Stimulated activated CD4-positive, alpha-beta T cell treated with anti-CD3 and anti-CD28 coated beads, Interleukin-15, amount 100 ng/mL, for 24 hours (primary cell): ENCODE data around the gene C6.
"Not testable (repeated sequence)": the region's sequence is repeated elsewhere in the genome, so short reads cannot be mapped to it uniquely, and the experiment has no call there.

Experiments used
- DNase-seq: peaks from one replicate; pipeline ENCODE4 v3.0.0-alpha.2; 2020

Gene C6

DNA sequence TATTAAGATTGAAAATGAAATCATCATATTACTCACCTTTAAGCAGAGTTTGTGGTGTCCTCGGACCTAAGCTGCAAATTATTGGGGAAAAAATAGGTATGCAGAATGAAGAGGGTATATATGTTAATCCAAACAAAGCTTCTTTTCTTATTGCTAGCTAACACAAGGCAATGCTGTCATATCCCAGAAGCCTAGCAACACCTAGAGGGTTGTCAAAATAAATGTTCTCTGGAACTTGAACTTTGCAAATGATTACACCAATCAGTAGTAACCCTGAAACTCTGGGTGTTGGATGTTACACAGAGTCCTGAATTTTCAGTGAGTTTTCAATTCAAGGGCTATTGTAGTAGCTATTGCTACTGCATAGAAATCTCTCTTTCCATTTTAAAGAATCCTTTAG is at the start of gene C6:
Gene C6, minus strand, starts transcription at position 193 of the 400 bp plus-strand sequence. CDS start 10,302 bp downstream, outside the sequence.
- DNase-seq, result no peak

DNA sequence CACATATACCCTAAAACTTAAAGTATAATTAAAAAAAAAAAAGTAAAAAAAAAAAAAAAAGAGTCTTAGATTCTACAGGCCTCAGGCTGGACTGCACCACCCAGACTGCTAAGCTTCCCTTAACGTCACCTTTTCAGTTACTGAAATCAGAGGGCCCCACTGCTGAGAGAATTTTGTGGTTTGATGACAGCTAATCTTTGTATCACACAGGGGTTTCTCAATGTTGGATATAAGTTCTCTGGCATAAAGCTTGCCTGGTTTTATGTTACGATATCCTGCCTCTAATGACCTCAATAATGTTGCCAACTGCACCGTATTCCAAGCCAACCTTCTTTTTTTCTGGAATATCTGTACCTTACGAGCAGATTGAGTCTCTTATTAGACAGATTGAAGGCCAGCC is 43.1 kb upstream of the C6 start:
- no peak for DNase-seq

DNA sequence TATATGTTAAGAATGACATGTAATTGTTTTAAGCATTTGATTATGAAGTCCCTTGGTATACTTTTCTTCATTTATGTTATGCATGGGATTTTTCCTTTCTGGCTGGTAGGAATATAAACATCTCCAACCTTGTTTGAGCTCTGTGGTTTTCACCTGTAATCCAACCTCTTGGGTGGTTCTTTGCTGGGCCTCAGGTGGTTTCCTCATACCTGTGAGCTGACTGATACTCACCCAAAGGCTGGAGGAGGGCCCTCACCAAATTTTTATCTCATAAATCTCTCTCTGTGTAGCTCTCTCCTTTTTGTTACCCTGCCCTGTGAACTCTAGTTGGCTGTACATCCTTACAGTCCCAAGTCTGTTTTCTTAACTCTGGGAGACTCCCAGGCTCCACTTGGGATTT is 39.8 kb upstream of the C6 start:
- DNase-seq, result no peak

DNA sequence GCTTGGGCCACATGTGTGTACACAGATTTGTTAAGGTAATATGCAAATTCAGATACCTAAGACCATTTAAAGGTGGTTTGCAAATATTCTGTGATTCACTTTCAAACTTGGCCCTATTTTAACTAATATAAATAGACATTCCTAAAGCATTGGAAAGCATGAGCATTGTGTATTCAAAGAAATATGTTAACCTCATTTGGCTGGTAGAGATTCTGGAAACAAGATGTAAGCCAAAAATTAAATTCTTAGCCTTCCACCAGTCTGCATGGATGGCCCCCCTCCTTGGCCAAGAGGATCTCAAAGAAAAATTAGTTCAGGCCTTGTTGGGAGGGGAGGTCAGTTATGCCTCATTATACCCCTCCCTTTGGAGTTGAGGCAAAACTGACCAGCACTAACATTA is 38.7 kb upstream of the C6 start:
- DNase-seq, result no peak

DNA sequence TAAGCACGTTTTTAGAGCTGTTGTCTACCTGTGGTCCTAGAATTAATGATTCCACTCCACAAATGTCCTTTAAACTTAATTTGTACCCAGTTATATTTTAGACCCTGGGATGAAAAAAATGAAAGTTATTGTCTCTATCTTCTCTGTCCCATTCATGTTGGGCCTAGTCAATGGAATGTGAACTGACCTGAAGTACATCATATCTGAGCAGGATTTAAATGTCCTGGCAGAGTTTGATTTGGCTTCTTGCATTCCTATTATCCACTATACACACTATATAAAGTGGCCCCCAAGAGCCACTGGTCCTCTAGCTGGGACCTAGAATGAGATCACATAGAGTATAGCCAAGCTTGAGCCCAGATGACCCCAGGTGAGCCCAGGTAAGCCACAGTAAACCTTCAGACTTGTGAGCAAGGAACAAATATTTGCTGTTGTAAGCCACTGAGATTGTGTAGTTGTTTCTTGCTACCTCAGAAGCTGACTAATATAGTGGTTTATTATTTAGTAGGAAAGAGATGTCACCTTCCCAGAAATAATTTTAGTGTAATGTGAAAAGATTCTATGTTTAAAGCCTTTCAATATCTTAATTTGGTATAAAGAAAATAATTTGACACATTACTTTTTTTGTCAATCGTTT is 37.1 kb upstream of the C6 start:
- no peak for DNase-seq

DNA sequence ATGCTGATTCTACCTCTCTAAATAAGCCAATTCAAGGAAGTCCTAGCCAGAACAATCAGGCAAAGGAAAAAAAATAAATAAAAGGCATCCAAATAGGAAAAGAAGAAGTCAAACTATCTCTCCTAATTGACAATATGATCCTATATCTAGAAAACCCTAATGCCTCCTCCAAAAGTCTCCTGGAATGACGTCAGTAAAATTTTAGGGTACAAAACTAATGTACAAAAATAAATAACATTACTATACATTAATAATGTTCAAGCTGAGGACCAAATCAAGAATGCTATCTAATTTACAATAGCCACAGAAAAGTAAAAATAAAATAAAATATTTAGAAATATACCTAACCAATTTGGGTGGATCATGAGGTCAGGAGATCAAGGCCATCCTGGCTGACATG is 33.8 kb upstream of the C6 start:
- DNase-seq, result no peak

DNA sequence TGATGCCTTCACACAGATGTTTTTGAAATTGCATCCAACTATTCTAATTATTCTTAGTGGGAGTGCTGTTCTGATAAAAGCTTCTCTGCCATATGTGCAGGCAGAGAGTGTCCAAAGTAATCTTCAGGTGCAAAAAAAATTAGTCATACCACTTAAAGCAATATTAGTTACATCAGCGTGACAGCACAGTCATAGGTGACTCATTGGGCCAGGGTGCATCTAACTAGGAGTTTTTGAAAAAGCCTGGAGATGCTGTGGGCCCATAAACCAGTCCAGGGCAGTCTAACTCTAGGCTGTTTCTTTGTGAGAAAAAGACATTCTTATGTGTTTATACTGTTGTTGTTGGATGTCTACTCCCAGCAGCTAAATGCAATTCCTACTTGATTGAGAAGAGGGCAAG is 33.0 kb upstream of the C6 start:
- DNase-seq, result no peak

DNA sequence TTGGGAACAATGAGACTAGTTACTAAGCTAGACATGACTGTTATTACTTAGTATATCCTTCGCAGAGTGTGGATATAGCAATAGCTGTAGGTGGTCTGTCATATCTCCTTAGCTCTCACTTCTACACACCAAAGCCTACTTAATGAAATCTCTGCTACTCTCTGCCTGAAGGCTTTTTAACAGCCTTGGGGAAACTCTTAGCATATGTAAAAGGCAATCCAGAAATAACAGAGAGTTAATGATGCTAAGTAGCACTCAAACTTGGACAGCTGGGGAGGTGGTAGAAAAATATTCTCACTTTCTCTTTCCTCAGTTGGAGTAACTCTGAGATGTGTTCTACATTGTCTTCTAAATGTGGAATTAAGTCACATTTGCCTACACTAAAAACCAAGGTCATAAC is 30.2 kb upstream of the C6 start:
- DNase-seq, result no peak

DNA sequence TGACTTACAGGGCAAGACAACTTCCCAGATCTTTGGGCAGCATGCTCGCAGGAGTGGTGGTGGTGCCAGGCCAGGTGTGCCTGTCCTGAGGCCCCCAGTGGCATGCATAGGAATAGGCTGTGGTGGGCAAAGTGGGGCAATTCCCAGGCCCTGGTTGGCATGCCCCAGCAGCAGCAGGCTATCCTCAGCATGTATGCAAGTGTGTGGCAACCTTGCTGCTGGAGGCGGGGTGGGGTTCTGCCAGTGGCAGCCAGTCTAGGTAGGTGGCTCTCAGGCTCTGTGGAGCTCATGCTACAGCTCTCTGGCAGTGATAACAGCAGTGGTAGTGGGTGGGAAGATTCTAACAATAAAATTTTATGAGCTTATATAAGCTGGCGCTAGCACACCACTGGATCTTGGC is 27.7 kb upstream of the C6 start:
- DNase-seq, result no peak

DNA sequence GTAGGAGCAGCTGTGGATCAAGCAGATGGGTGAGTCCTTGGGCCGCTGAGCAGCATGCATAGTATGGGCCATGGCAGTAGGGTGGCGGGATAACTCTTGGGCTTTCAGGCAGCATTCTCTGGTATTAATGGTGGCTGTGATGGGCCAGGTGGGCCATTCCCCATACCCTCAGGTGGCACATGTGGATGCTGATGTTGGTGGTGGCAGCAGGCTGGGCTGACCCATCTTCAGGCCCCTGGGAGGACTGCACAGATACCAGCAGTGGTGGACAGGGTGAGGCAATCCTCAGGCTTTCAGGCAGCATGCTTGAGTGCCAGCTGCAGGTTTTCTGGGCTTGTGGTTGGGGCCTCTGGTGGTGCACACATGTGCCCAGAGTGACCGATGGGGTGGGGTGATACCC is 27.1 kb upstream of the C6 start:
- no peak for DNase-seq

DNA sequence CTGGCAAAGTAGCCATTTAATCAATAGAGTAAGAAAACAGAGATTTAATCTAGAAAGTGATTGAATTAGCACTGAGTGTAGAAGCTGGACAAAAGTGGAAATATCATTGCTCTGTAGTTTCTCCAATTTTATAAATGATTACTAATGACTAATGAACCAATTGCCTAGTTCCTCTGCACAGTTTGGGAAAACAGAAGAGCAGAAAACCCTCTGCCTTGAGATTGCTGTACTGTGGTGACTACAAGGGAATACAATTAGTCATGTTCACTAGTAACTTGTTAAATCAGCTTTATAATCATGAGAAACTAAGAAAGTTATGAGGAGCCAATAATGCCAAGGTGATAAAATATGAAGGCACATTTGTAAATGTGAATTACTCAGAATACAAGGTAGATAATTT is 21.1 kb upstream of the C6 start:
- no peak for DNase-seq

DNA sequence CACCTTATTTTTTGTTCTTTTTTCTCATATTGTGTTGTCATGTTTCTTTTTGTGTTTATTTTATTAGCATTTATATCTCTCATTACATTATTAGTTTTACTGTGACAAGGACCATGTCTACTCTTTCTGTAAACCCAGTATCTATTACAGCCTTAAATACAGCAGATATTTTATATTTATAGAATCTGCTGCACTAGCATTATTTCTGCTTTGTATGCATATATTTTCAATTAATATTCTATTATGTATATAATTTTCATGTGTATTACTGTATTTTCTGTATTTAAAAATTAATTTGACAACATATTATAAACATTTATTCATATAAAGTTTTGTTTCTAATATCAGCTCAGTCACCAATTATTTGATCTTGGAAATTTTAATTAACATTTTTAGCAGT is 19.5 kb upstream of the C6 start:
- DNase-seq, result no peak

DNA sequence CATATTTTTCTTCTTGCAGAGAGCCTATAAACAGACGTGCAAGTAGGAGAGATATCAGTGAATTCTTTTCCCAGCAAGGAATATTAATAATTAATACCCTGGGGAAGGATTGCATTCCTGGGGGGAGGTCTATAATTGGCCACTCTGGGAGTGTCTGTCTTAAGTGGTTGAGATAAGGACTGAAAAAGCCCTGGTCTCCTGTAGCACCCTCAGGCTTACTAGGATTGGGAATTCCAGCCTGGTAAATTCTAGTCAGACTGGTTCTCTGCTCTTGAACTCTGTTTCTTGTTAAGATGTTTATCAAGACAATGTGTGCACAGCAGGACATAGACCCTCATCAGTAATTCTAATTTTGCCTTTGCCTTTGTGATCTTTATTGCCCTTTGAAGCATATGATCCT is 16.9 kb upstream of the C6 start:
- not testable (repeated sequence) for DNase-seq

DNA sequence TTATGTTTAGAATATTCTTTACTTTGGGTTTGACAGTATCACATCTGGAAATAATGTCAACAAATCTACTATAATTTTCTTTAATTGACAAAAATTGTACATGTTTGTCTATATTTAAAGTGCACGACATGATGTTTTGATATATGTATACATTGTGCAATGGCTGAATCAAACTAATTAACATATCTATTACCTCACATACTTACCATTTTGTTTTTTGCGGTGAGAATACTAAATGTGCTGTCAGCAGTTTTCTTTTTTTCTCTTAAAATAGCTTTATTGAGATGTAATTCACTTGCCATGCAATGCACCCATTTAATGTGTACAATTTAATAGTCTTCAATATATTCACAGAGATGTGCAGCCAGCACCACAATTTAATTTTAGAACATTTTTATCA is 10.6 kb upstream of the C6 start:
- no peak for DNase-seq

DNA sequence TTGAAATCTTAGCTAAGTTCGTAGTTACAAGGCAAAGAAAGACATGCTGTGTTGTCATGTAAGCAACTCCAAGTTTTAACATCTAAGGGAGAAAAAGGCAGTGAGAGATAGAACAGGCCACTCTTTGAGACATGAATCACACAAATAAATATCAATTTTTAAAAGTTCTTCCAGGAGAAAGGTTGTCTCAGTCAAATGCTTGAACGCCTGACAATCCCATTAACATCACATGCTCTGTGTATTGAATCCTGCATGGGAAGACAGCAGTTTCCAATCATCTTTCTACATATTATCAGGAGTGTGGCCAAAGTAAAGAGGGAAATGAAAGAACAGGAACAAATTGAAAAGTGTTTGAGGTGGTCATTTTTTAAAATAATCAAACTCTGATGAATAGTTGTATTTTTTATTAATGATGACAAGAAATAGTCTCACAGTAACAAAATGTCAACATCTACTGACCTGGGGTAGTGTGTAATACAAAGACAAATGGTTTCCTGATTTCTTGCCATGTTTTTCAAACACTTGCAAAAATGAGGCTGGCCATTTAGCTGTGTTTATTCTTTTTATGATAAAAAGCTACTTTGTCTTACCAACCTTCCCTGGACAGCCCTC is 6.4 kb upstream of the C6 start:
- no peak for DNase-seq

DNA sequence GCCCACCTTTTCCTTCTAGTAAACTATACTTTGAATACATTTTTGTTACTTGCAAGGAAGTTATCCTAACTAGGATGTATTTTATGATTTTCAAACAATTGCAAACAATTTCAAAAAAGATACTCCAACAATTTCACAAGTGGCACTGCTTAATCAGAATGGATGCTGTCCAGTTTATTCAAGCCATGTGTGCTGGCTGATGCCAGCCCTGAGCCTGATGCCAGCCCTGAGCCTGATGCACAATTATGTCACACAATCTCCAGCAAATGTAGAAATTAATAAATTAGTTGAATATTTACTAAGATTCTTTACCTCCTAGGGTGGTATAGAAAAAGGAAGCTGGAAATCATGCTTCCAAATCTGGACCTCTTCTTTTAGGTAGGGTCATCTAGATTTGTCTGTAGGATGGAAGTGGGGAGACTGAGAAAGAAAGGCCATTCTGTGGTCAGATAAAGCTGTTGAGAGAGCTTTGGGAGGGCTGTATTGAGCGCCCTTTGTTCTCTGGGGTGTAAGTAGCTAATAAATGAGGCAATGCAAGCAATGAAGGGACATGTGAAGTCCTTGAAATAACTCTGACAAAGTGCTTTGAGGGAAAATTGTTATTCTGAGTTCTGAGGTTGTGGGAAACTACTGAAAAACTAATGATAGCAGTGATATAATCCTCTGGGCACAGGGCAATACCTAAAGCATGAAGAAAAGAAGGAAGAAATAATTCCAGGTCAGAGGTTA is 5.8 kb upstream of the C6 start:
- DNase-seq, result no peak

DNA sequence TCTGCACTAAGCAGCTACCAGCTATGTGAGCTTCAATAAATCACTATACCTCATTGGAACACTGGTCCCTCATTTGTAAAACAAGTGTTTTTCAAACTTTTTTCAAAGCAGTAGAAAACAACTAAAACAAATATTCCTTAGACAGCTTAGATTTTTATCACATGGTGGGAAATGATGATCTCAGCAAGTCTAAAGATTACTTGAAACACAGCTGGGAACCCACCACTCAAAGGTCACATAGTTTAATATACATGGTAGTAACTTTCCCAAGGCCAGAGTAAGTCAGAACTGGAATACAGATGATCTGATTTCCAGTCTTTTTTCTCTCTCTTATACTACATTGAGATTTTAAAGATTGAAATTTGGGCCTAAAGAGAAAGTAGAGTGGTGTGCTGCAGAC is 850 bp upstream of the C6 start:
- DNase-seq, result no peak

DNA sequence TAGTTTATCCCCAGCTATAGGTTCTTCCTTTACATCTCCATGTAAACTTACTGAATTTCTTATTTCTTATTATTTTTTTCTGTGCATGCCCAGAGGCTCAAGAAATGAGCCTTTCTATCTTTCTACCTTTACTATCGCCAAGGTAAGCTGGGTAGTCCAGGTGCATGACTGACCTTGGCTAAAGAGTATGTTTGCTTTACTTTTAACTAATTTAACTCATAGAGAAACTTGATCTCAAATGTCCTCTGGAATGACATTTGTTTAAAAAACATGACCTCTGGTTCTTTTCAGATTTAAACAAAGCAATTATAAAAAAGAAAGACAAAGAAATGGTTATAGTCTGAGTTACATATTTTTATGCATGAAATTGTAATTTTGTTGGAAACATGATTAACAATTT is 397 bp downstream of the C6 start:
- DNase-seq, result no peak

DNA sequence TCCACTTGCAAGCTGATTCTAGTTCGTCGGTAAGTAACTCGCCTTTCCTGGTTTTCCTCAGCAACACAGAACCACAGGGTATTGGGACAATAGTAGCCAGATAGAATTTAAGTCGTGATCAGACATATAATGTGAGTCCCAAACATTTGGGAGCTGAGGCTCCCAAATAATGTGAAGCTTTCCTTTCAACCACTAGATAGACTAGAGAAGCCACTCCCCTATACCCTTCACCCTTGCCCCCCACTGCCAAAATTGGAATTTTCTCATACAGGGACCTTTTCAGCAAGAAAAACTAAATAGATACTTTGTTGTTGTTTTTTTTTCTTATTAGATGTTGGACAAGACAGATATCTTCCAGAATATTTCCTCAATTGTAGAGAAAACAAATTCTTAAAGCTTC is 1.9 kb downstream of the C6 start:
- no peak for DNase-seq

DNA sequence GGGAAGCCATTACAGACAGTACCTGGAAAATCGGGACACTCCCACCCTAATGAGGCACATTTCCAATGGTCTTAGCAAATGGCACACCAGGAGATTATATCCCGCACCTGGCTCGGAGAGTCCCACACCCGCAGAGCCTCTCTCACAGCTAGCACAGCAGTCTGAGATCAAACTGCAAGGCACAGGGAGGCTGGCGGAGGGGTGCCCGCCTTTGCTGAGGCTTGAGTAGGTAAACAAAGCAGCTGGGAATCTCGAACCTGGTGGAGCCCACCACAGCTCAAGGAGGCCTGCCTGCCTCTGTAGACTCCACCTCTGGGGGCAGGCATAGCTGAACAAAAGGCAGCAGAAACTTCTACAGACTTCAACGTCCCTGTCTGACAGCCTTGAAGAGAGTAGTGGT is 7.9 kb downstream of the C6 start:
- DNase-seq, result not testable (repeated sequence)

DNA sequence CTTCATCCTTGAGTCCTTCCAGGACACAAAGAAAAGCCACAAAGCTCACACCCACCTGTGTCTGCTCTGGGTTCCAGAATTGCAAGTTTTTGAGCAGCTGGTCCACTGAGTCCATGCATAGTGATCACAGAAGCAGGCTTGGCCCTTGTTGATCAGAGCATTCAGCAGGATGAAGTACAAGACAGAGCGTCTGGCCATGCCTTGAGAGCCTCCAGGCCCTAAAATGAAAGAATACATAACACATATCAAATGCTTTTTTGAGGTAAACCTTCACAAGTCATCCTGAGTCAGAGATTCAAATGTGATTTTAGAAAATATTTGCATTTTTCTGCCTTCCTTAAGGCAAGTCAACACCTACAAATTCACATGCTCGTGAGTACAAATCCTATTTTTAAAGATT is 10.3 kb downstream of the C6 start:
- DNase-seq, result no peak

DNA sequence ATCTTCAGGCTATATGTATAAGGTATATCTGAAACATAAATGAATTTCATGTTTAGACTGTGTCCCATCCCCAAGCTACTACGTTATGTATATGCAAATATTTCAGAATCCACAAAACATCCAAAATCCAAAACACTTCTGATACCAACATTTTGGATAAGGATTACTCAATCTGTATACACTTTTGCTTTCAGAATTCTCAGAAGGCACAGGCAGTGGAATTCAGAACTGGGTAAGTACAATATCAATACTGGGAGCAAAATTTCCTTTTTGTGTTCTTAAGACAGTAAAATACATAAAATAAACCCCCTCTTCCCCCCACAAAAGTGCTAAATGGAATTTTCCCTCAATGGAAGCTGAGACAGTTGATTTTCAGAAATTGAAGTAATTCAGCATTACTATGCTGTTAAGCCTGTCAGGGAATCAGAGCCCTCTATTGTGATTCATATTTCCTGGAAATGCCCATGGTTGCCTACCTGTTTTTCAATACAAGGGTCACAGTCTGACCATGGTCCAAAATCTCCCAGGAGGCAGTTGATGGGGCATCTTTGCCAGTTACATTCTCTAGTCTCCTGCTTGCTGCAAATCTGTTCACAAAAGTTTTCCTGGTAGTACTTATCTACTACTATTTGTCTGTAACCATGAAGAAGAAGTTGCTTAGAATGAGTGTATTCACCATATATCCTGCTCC is 12.1 kb downstream of the C6 start:
- DNase-seq, result no peak

DNA sequence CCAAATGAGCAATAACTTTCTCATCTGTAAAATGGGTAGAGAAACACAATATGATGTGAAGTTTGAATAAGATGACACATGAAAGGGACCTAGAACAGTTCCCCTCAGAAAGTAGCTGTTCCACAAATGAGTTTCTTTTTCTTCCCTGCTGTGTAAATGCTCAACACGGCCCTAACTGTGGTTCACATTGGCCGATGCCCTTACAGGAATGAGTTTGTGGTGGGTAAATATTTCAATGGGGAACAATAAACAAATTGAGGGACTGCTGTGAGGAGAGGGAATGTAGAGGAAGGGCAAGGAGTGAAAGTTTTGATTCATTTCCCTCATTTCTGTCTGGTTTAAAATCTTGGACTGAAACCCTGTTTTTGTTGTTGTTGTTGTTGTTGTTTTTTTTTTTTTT is 12.8 kb downstream of the C6 start:
- no peak for DNase-seq

DNA sequence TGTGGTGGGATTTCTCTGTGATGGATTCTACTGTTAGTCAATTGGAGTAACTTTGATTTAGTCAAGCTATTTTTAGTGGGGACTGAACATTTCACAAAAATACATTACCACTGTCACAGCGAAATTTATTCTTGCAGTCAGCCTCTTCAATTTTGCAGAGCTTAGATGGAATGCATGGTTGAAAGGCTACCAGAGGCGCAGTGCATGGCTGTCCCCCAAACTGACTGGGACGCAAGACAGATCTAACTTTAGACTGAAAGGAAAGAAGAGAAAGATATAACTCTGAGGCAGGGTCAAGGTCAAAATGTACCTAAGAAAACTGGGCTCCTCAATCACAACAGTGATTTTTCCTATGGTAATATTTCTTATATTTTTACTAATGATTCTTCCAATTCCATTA is 13.7 kb downstream of the C6 start:
- DNase-seq, result no peak
